ENCODE data around the gene EOGT. TPM values are rescaled to one million over a fixed set of nuclear protein-coding genes. Genes with fewer than 3 reads are reported as not detected.

The EOGT gene
- total and polyA plus RNA-seq, 2 experiments from 2014 or later, result 11.9 to 27.2 TPM

GRCh38 chr3:69033470-69033869 lies 20.0 kb upstream of the EOGT start:
- Histone ChIP-seq H3K36me3 (ENCODE audit: insufficient read depth) (peaks cover 25% of the 10 kb centered on the region), H3K27me3 (ENCODE audit: insufficient read depth) (no peaks in the 10 kb centered on the region), H4K20me1 (replicated peaks; ENCODE audit: insufficient read depth) (no peaks in the 10 kb centered on the region), H3K4me3 (no peak overlapping the region), H3K4me1 (ENCODE audit: insufficient read depth) (no peaks in the 10 kb centered on the region), H3K9me2 (ENCODE audit: insufficient read depth) (no peaks in the 10 kb centered on the region), H3K79me2 (replicated peaks; ENCODE audit: insufficient read depth) (no peaks in the 10 kb centered on the region), H3F3A (replicated peaks; ENCODE audit: low read depth) (no peaks in the 10 kb centered on the region), H3K4me2 (no peak overlapping the region), H2AFZ (no peak overlapping the region), H3K27ac (ENCODE audit: low read depth) (no peak overlapping the region)
- Mint-ChIP-seq H3K4me1 (no peaks in the 10 kb centered on the region), H3K9me3 (no peaks in the 10 kb centered on the region), H3K36me3 (ENCODE audit: low read depth) (peaks cover 43% of the 10 kb centered on the region), H3K4me3 (no peak overlapping the region), H3K27ac (no peak overlapping the region), H3K27me3 (ENCODE audit: insufficient read depth, low read depth, poor library complexity) (peaks cover 2% of the 10 kb centered on the region)
- ATAC-seq, result no peak
- DNase-seq (ENCODE audit: low spot score), result no peak
- TF ChIP-seq, protein P1, sequence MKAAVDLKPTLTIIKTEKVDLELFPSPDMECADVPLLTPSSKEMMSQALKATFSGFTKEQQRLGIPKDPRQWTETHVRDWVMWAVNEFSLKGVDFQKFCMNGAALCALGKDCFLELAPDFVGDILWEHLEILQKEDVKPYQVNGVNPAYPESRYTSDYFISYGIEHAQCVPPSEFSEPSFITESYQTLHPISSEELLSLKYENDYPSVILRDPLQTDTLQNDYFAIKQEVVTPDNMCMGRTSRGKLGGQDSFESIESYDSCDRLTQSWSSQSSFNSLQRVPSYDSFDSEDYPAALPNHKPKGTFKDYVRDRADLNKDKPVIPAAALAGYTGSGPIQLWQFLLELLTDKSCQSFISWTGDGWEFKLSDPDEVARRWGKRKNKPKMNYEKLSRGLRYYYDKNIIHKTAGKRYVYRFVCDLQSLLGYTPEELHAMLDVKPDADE (IDR thresholded peaks at IDR 0.05), result no peak
- TF ChIP-seq NANOG (IDR thresholded peaks at IDR 0.05; ENCODE audit: borderline replicate concordance) (no peak), POLR2AphosphoS5 (IDR thresholded peaks at IDR 0.05; ENCODE audit: low read depth) (no peak), EZH2 (IDR thresholded peaks at IDR 0.05; ENCODE audit: low read depth, unreplicated experiment) (no peak), EZH2phosphoT487 (IDR thresholded peaks at IDR 0.05; ENCODE audit: unreplicated experiment) (no peak), STAT1 (IDR thresholded peaks at IDR 0.05; ENCODE audit: unreplicated experiment) (no peak), JUNB (IDR thresholded peaks at IDR 0.05; ENCODE audit: unreplicated experiment) (no peak), CTCF (conservative IDR thresholded peaks at IDR 0.05; ENCODE audit: low read depth in 2 of 2) (no peak)
- TF ChIP-seq, protein P2, sequence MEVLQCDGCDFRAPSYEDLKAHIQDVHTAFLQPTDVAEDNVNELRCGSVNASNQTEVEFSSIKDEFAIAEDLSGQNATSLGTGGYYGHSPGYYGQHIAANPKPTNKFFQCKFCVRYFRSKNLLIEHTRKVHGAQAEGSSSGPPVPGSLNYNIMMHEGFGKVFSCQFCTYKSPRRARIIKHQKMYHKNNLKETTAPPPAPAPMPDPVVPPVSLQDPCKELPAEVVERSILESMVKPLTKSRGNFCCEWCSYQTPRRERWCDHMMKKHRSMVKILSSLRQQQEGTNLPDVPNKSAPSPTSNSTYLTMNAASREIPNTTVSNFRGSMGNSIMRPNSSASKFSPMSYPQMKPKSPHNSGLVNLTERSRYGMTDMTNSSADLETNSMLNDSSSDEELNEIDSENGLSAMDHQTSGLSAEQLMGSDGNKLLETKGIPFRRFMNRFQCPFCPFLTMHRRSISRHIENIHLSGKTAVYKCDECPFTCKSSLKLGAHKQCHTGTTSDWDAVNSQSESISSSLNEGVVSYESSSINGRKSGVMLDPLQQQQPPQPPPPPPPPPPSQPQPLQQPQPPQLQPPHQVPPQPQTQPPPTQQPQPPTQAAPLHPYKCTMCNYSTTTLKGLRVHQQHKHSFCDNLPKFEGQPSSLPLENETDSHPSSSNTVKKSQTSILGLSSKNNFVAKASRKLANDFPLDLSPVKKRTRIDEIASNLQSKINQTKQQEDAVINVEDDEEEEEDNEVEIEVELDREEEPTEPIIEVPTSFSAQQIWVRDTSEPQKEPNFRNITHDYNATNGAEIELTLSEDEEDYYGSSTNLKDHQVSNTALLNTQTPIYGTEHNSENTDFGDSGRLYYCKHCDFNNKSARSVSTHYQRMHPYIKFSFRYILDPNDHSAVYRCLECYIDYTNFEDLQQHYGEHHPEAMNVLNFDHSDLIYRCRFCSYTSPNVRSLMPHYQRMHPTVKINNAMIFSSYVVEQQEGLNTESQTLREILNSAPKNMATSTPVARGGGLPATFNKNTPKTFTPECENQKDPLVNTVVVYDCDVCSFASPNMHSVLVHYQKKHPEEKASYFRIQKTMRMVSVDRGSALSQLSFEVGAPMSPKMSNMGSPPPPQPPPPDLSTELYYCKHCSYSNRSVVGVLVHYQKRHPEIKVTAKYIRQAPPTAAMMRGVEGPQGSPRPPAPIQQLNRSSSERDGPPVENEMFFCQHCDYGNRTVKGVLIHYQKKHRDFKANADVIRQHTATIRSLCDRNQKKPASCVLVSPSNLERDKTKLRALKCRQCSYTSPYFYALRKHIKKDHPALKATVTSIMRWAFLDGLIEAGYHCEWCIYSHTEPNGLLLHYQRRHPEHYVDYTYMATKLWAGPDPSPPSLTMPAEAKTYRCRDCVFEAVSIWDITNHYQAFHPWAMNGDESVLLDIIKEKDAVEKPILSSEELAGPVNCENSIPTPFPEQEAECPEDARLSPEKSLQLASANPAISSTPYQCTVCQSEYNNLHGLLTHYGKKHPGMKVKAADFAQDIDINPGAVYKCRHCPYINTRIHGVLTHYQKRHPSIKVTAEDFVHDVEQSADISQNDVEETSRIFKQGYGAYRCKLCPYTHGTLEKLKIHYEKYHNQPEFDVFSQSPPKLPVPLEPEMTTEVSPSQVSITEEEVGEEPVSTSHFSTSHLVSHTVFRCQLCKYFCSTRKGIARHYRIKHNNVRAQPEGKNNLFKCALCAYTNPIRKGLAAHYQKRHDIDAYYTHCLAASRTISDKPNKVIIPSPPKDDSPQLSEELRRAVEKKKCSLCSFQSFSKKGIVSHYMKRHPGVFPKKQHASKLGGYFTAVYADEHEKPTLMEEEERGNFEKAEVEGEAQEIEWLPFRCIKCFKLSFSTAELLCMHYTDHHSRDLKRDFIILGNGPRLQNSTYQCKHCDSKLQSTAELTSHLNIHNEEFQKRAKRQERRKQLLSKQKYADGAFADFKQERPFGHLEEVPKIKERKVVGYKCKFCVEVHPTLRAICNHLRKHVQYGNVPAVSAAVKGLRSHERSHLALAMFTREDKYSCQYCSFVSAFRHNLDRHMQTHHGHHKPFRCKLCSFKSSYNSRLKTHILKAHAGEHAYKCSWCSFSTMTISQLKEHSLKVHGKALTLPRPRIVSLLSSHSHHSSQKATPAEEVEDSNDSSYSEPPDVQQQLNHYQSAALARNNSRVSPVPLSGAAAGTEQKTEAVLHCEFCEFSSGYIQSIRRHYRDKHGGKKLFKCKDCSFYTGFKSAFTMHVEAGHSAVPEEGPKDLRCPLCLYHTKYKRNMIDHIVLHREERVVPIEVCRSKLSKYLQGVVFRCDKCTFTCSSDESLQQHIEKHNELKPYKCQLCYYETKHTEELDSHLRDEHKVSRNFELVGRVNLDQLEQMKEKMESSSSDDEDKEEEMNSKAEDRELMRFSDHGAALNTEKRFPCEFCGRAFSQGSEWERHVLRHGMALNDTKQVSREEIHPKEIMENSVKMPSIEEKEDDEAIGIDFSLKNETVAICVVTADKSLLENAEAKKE (CRISPR knock-in tag; IDR thresholded peaks at IDR 0.05), result no peak
- TF ChIP-seq, protein P3, sequence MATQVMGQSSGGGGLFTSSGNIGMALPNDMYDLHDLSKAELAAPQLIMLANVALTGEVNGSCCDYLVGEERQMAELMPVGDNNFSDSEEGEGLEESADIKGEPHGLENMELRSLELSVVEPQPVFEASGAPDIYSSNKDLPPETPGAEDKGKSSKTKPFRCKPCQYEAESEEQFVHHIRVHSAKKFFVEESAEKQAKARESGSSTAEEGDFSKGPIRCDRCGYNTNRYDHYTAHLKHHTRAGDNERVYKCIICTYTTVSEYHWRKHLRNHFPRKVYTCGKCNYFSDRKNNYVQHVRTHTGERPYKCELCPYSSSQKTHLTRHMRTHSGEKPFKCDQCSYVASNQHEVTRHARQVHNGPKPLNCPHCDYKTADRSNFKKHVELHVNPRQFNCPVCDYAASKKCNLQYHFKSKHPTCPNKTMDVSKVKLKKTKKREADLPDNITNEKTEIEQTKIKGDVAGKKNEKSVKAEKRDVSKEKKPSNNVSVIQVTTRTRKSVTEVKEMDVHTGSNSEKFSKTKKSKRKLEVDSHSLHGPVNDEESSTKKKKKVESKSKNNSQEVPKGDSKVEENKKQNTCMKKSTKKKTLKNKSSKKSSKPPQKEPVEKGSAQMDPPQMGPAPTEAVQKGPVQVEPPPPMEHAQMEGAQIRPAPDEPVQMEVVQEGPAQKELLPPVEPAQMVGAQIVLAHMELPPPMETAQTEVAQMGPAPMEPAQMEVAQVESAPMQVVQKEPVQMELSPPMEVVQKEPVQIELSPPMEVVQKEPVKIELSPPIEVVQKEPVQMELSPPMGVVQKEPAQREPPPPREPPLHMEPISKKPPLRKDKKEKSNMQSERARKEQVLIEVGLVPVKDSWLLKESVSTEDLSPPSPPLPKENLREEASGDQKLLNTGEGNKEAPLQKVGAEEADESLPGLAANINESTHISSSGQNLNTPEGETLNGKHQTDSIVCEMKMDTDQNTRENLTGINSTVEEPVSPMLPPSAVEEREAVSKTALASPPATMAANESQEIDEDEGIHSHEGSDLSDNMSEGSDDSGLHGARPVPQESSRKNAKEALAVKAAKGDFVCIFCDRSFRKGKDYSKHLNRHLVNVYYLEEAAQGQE (IDR thresholded peaks at IDR 0.05; ENCODE audit: unreplicated experiment), result no peak

Measured in GM23338 (cell line).